Stimulated activated naive CD4-positive, alpha-beta T cell treated with Interleukin-2 at 50 U/mL for 16 hours (primary cell): ENCODE results near the gene TTC28.

Experiments
- DNase-seq: peaks from one replicate; lab custom pipeline; 2025; lab: John Stamatoyannopoulos, UW

Gene TTC28

DNA sequence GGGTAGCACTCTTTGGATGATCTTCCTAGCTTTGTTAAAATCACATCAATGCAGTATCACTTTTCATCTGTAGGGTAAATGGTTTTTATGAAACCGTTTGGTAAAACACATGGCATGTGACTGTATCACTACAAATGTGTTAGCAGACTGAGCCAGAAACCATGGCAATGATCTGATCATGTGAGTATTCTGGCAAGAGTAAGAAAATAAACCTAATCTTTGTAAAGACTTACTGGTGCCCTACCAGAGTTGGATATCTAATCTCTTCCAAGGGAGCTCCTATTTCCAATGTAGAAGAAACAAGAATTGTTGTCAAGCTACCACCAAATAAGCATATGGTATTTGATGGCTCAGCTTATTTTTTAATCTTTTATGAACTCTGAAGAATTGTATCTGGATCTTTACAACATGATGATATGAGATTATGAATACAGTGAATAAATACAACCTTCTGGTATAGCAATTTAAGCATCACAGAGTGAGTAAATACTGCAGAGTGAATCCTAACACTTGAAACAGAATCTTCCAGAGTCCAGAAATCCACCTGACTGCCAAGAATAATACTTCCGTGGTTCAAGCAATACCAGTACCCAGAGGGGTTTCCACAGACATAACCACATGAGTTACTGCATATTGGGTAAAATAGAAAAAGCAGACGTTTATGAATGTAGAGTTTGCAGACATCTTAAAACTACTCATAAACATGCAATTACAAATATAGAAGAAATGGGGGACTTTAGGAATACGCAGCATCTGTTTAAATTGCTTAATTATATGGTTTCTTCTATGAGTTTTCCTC is 238.8 kb downstream of the TTC28 start:
- DNase-seq = no peak

DNA sequence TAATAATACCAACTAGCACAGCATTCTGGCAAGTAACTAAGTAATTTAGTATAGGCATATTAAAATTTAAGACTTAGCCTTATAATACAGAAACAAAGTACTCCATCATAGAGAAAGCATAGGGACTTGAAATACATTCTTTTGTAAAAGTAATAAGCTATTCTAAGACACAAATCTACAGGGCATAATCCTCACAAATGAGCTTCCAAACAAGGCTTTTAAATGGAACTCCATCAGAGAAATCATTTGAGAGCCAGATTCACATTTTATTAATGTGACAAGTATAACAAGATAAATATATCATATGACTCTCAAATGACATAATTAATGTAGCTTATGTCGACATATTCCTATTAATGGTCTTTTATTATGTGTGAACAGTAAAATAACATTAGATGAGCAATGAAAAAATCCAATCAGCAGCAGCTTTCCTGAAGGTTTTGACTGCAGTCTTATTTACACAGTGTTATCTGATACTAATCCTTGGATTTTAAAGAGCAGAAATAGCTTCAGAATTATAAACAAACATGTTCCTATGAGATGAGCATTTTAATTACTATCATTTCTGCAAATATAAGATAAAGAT is 241.4 kb downstream of the TTC28 start:
- no peak for DNase-seq

DNA sequence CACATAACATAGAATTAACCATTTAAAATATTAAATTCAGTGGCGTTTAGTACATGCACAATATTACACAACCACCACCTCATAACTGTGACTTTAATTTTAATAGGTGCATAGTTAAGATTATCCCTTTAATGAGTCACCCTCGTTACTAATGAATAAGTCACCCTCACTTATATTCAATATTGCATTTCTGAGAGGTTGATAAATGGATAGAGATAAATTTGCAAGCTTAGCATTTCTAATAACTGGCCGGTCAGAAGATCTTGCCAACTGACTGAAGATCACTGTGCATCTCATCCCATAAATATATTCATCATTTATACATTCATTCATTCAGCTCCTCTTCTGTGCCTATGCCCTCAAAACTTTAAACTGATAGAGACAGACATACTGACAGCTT is 243.7 kb downstream of the TTC28 start:
- DNase-seq = no peak

DNA sequence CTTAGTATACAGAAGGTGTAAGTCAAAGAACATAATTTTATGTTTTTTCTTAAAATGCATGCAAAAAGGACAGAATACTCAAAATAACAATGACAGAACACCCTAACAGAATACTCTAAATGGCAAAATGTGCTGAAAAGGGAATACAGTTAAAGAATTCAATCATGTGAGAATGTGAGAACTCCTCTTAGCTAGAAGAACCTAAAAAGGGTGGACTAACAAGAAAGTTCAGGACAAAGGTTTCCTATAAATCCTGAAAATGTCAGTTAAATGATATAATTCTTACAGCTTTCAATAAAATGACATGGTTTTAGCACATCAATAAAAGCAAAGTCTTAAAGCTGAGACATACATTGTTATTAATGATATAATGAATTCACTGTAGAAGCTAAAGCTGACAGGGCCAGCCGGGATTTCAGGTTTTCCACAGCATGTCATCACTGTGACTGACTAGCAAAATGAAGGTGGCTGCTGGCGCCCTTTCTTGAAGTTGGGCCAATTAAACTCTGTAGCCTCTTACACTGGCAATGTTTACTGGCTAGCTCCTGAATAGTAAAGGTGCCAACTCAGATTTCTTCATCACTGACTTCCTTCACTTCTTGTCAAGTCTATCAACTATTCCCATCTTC is 244.4 kb downstream of the TTC28 start:
- DNase-seq = no peak

DNA sequence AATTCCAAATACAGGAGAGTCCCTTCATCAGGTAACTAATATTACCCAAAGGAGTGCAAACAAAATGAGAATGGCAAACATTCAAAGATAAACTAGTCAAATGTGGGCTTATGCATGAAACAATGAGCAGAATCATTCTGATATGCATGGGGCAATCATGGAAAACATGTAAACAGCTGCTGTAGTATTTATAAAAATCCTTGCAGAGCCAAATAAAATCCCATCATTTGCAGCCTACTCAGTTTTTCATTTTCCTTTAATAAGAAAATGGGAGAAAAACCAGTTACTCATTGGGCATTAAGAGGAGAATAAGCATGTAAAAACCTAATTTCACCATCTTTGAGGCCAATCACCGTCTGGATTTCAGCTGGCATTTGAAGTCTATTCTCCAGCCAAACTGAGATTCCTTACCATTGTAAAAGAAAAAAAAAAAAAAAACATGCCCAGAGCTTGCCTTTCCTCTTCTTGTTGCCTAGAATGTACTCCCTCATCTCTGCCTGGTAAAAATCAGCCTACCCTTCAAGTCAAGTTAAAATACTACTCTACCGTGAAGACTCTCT is 249.1 kb downstream of the TTC28 start:
- no peak for DNase-seq

DNA sequence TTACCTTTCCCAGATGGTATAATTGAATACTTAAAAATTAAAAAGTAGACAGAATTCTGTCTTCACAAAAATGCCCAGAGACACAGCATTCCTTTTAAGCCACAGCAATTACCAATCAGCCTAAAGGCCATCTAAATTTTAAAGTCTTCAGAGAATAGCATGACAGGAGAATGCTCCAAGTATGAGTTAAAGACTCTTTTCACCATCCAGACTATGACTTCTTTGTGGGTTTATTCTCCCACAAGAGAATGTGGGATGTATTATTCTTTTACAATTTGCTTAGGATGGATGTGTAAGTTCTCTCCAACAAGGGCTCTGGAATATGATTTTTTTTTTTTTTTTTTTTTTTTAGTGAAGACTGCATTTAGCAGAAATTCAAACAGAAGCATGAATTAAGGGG is 249.9 kb downstream of the TTC28 start:
- DNase-seq = no peak

DNA sequence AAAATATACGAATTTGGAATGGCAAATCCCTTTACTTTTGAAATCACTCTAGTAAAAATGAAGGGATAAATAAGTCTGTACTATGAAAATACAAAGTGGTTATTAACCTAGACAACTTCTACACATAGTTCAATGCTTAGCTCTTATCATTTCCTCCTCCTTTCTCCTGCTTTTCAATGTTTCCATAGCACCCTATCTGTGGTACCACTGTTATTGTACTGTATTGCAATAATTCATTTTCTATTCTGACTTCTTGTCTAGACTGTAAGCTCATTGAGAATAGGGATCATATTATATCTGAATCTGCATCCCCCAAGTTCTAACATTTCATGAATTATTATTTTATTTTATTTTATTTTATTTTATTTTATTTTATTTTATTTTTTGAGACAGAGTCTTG is 251.4 kb downstream of the TTC28 start:
- no peak for DNase-seq

DNA sequence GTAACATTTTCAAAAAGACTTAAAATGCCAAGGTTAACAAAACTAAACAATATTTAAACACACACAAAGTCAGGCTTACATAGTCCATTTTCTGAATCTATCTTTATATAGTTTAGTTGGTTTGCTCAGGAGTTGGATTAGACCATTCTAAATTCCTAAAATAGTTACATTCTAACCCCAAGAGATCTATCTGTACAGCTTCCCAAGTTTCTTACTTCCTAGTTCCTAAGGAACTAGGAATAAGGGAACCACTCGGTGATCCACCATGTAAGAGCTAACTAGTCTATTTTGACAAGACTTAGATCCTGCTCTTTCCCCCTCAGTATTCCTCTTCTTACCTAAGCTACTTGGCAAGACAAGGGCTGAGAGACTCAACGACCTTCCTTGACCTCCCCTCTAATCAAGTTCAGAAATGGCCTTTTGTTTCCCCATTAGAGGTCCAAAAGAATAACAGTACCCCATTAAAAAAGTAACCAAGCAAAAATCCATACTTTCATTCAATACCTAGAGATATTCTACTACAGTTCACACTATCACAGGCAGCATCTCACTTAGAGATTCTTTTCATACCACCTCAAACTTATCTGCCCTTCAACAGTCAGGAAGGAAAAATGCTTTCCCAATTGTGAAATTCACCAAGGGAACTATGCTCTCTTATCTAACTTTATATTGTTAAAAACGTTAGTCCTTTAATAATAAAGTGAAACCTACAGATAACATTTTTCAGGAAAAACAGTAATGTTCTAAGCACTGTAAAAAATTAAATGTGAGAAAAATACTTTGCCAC is 253.1 kb downstream of the TTC28 start:
- DNase-seq = no peak

DNA sequence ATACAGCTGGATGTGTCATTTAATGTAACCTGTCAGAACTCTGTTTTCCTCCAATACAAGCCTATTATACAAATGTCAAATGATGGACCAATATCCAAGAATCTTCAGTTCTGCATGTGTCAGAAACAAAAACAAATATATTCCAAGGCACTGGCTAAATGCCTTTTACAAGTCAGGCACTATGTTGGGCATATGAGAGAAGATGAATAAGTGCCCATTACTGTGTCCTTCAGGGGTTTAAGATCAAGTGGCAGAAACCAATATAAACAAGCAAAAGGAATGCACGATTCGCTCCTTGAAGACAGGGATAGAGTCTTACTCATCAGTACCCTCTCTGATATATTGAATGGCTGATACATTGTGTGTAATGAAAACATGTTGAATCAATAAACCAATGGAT is 254.4 kb downstream of the TTC28 start:
- no peak for DNase-seq

DNA sequence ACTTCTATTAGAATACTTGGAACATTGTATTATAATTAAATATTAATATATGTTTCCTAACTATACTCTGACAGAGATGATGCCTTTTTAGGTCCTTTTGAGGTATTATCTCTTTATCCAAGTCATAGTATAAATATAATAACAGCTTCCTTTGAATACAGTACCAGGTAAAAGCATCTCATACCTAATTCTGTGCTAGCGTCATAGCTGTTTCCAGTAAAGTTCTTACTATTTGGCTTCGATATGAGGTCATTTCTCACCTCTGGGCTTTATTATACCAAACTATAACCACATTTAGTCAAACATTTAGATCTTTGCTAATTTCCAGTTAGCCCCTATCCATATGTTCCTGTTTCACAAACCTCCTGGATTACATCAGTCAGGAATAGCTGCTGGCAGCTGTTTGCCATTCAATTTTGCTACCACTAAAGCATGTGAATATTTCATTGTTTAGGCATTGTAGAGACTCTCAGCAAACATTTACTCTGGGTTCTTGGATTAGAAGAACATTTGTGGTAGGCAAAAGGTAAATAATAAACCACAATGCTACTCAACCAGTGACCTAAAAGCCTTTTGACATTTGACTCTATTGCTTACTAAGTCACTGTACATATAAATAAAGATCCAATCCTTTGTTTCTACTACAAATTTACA is 255.1 kb downstream of the TTC28 start:
- DNase-seq = no peak

DNA sequence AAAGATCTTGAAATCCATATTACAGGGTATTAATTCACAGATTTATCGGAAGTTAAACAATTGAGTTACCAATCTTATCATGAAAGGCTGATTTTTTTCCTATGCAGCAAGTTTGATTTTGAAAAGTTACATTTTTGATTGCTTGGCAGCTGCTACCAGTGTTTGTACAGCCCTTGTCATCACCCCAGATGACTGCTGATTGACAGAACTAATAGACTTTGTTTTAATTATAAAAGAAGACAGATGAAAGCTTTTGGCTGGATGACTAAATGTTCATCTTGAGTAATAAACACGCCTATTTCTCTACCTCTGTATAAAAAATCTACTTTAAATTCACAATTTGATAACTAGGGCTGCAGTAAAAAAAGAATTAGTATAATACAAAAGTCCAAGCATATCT is 259.7 kb downstream of the TTC28 start:
- no peak for DNase-seq

DNA sequence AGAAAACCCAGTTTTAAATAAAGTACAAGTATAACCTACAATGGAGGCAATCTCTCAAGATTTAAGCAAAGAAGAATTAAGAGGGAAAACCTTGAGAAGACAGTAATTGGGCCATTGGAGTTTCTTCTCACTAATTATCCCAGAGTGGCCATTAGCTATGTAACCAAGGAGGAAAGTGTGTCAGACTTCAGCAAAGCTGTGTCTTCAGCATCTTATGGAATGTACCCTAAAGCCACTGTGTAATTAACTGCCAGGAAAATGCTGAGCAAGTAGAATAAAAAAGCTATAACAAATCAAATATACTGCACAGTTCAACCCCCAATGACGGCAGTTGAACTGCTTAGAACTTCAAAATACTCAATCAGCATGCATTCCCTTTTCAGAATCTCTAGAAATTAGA is 261.6 kb downstream of the TTC28 start:
- DNase-seq = no peak

DNA sequence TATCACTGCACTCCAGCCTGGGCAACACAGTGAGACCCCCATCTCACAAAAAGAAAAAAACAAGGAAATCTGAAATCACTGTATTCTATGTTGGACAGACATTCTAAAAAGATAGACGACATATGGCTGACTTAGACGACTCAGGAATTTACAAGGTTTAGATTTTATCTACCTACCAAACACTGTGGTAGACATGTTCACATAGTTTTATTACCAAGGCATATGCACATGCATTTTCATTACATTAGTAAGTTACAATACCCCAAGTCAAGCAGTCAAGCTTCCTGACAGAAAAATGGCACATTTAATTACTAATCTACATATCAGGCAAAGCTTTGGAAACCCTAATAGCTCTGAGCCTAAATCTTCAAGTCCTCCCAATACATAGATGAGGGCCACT is 262.2 kb downstream of the TTC28 start:
- DNase-seq = no peak

DNA sequence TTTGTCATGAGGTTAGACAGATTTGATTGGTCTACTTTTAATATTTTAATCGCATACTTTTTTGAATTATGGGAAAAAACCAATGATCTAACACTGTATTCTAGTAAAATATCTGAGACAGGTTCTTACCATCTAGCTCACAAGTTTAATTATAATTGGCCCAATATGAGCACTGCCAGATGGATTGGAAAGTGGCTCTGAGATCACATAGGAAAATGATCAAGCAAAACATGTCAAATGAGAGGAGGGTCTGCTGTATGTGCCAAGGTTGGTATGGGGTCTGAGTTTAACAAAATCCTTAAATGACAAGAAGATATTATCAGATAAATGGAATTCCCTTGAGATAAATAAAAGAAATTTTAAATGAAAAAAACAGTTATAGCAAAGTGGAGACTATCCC is 264.7 kb downstream of the TTC28 start:
- no peak for DNase-seq

DNA sequence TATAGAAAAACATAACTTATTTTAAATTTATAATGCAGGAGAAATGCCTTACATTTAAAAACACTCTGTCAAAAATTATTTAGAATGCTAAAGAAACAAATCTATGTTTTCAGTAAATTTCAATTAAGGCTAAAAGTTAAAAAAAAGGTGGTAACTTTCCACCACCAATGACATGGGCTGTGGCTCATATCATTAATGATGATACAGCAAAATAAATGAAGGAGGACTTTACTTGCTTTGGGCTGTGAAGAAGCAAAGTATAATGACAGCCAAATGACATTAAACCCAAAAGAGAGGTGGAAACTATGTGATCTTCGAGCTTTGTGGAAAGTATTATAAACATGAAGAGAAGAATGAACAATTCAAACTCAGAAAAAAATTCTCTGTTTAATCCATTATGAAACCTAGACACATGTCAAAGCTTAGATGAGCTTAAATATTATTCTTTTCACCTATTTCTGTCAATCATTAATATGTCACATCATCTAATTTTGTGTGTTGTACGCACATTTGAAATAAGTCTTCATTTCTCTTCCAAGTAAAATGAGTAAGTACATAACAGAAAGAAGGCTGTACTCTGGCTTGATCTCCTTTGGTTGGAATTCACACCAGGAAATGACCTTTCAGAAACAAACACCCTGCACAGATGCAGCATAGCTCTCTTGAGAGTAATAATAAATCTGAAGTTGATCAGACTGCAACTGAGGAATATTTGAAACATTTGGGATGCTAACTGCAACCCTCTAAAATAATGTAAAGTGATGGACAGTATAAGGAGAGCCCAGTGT is 265.8 kb downstream of the TTC28 start:
- DNase-seq = no peak

DNA sequence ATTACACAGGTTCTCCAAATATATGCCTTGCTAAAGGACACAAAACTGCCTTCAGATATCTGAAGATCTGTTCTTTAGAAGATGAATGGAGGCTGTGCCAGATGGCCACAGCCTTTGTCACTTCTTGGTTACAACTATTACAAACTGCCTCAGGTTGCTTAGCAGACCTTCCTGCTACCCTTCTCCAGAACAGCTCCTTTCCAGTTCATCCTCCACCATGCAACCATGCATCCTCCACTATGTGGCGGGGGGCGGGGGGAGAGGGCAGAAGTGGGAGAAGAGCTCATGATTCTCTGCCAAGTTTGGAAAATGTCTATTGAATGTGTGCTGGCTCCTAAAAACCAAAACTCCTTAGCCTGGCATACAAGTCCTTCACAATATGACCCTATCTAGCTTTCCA is 267.5 kb downstream of the TTC28 start:
- DNase-seq = no peak

DNA sequence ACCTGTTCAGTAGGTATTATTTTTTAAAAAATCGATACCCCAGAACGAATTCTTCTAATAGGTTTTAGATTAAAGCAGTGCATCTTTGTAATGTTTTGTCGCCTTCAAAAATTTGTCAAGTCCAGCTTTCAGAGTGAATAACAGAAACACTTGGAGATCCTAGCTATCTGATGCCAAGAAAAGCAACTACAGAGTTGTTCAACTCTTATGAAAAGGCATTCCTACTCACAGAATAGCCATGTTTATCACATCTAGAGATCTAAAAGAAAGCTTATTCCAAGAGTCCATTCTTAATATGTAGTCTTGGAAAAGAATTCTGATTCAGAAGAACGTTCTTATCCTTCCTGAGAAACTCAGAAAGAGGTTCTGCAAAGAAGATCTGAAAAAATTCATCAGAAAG is 268.5 kb downstream of the TTC28 start:
- no peak for DNase-seq

DNA sequence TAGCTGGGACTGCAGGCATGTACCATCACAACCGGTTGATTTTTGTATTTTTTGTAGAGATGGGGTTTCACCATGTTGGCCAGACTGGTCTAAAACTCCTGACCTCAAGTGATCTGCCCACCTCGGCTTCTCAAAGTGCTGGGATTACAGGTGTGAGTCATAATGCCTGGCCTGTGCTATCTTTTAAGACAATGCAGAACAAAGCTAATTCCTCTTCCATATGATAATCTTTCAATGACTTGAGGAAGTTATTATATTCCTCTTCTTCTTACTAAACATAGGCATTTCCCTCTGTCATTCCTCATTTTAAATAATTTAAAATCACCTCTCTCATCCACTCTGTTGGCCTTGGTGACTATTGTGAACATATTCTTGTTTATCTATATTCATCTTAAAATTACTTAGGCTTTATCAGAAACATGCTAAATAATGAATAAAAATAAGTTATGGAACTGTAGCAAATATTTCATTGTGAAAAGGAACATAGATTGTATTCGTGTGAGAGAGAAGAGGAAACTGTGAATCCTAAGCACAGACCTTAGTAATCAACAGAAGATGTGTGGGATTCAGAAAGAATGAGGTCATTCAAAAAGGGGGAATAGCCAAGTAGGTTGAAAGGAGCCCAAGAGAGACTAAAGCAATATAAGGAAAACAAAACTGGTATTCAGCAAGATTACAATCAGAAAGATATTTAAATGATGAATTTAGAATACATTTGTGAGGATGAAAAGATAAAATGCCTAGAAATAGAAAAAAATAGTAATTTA is 269.4 kb downstream of the TTC28 start:
- no peak for DNase-seq

DNA sequence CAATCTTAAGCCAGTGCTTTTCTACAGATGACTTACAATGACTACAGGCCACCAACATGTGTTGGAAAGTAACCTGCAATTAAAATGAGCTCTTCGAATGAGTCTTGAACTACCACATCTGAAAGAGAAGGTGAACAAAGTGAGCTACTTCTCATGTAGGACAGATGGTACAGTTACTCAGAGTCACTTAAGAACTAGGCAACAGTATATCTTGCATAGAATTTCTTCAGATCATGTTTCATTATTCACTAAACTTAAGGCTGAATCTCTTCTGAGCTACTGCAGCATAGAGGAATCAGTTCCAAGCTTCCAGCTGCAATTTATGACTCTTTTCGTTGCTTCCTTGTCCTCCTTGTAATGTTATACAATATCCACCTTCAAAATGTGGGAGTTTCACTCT is 270.9 kb downstream of the TTC28 start:
- no peak for DNase-seq

DNA sequence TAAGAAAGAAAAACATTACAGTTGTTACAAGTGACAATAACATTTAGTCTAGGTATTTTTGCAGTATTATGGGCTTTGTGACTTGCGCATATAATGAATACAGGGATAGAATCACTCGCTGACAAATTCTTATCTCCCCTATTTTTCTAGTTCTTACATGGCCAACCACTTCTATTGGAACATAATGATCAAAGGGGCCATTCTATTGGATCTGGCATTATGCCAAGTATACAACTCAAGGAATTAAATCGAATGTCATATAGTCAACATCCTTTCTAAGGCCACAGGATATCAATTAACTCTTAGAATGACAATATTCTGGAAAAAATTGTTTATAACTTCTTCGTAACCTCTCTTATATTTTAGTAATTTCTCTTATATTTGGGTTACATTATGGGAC is 272.0 kb downstream of the TTC28 start:
- DNase-seq = no peak
